HCEC 1CT (cell line): ENCODE measurements around the gene LGALS3.

Source experiments
- DNase-seq: peaks from one replicate; pipeline ENCODE4 v3.0.0-alpha.2; 2017

Gene LGALS3

GRCh38 chr14:55131370-55132137 is 2.5 kb downstream of the LGALS3 start:
- no peak for DNase-seq

GRCh38 chr14:55133416-55133815 is 4.4 kb downstream of the LGALS3 start:
- DNase-seq, result no peak

- DNase-seq, result peak; percentile 63
Observed at GRCh38 chr14:55136241-55136640, 7.2 kb downstream of the LGALS3 start.

DNA sequence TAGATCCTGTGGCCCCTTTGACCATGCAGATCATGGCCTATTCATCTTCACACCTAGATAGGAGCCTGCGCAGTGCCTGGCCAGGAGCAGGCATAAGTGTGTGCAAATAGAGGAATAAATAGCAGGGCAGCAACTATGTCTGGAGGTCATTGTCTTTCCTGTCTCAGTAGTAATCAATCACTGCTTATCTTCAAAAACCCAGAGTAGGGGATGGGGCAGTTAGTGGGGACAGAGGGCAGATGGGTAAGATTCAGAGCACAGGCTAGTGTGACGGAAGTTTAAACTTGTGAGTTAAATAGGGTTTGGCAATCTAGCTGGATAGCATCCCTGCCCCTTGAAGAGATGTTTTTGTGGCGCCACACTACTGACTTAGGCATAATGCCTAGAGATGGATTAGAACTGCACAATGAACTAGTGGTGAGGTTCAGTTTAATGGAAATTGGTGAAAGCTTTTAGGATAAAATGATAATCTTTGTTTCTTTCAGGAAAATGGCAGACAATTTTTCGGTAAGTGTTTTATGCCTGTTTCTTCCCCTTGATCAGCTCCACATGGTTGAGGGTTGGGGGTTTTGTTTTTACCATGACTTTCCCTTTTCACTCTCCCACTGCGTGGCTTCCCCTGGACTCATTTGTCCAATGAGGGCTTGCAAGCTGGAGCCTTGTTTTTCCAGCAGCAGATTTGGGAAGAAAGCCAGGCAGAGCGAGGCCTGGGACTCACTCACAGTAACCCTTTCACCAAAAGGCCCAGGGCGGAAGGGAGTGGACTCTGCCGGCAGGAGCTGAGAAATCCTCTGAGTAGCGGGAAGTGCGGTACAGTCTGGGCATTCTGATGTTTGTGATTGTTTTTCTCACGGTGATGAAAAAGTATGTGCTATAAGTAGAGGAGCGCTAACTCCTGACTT is 8.1 kb downstream of the LGALS3 start:
- DNase-seq, result no peak

DNA sequence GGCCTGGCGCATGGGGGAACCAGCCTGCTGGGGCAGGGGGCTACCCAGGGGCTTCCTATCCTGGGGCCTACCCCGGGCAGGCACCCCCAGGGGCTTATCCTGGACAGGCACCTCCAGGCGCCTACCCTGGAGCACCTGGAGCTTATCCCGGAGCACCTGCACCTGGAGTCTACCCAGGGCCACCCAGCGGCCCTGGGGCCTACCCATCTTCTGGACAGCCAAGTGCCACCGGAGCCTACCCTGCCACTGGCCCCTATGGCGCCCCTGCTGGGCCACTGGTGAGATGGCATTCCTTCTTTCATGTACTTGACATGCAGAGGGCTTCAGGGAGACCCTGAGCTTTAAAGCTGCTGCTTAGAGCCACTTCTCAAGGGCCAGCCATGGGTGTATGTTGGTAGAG is 9.0 kb downstream of the LGALS3 start:
- no peak for DNase-seq

DNA sequence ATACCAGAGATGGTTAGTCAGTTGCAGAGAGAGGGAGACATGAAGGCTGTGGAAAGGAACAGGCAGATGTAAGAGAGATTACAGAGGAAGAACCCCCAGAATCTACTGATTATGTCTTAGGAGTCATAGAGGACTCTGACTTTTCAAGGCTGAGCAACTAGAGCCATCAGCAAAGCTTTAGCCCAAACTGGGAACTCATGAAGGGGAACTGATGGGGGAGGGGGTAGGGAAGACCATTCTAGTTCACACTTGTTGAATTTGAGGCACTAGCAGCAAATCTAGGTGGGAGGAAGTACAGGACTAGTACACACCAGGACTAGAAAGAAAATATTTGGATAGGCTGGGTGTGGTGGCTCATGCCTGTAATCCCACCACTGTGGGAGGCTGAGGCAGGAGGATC is 10.1 kb downstream of the LGALS3 start:
- DNase-seq, result no peak

DNA sequence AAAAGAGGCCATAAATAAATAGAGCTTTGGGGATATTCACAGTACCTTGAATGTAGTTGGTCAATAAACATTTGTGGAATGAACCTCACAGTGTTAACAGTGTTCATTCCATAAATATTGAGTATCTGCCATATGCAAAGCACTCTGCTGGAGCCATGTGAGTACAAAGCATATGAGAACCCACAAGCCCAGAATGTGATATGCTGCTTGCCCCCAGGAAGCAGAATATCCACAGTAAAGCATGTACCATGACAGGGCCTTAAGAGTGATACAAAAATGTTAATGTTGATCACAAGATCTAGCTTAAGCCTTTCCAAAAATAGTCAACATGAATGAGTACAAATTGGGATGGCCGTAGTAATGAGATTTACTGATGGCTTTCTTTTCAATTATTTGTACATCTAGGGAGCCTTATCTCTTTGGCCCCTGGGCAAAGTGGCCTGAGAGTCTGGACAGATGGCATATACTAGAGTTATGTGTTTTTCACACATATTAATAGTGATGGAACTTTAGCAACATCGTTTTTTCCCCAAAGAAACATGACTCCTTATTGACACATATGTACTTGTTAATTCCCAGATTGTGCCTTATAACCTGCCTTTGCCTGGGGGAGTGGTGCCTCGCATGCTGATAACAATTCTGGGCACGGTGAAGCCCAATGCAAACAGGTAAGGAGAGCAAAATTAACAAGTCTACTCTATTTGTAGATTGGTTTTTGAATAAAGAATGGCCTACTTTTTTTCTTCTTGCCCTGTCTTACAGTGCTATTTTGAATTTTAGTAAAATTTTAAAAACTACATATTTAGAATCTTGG is 10.9 kb downstream of the LGALS3 start:
- no peak for DNase-seq

DNA sequence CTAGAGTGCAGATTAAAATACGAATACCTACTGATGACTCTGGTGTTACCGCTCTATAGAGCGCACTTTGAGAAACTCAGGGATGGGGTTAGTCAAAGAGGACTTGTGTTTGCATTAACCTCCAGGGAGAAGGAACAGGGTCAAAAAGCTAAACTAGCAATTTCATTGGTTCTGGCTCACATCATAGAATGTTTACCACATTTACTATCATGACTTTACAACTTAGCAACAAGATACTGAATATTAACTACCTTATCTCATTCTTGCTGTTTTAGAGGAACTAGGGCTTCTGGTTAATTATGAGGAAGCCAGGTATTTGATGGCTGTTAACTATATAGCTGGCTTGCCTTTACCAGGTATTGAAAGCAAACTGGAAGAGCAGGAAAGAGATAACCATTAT is 12.8 kb downstream of the LGALS3 start:
- no peak for DNase-seq

- no peak for DNase-seq
Observed at GRCh38 chr14:55142466-55142865, 13.4 kb downstream of the LGALS3 start.

- no peak for DNase-seq
Observed at GRCh38 chr14:55146425-55146824, 17.4 kb downstream of the LGALS3 start.

DNA sequence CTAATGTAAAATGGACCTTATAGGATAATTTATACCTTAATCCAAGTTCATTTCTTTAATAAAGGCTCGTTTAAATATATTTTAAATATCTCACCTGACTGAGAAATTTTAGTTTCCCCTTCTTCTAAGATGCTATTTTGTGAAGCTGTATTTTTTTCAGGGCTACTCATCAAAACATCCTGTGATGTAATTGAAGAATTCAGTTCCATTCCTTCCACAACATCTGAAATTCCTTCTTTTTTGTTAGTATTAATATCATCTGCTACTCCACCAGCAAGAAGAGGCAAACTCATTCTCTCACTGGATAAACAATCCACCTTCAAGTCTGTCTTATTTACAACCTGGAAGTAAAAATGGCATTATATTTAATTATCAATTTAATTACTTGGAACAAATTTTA is 22.5 kb downstream of the LGALS3 start:
- peak; percentile 27 for DNase-seq

DNA sequence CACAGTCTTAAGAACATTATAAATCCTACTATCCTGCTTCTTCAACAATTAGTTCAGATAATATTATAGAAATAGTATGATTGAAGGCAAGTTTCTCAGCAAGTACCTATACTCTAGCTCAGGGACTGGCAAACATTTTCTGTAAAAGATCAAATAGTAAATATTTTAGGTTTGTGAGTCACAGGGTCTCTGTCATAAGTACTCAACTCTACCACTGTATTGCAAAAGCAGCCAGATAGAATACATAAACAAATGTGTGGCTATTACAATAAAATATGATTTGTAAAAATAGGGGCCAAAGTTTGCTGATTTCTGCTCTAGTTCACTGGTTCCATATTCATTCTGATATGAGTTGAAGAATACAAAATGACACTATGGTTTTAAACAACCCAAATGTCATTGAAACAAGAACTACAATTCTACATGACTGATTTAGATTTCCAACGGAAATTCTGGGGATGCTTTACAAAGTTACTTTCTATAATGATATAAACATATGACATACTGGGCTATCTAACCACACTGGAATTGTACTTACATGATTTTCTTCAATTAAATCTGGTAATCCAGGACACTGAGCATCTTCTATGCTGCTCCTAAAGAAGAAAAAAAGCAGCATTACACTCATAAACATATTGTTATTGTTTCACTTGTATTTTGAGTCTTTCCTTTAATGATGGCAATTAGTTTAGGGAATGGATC is 23.2 kb downstream of the LGALS3 start:
- peak; percentile 85 for DNase-seq

DNA sequence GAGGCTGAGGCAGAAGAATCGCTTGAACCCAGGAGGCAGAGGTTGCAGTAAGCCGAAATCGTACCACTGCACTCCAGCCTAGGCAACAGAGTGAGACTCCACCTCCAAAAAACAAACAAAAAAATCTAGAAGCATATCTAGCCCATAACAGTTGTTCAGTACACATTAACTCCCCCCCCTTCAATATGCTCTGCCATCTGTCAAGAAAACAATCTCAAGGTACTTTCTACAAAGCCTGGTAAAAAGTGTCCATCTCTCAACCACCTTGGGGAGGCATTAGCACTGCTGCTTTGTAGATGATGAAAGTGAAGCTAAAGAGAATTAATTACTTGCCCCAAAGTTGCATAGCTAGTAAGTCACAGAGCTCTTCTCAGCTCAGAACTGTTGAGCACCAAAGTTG is 24.9 kb downstream of the LGALS3 start:
- no peak for DNase-seq

DNA sequence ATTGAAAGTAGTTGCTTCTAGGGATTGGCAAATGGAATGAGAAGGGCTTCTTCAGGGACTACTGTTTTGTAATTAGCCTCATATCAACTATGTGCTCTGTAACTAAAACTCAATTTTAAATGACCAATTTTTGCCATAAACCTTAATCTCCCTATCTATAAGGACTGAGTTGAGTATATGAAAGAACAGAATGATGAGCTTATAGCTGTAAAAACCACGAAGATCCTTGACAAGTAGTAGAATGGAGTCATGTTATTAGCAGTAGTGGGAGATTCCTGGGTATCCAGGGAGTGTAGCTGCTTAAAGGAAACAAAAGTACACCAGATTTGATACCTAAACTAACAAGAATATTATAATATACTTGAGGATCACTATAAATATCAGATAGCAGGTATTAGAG is 28.0 kb downstream of the LGALS3 start:
- no peak for DNase-seq

DNA sequence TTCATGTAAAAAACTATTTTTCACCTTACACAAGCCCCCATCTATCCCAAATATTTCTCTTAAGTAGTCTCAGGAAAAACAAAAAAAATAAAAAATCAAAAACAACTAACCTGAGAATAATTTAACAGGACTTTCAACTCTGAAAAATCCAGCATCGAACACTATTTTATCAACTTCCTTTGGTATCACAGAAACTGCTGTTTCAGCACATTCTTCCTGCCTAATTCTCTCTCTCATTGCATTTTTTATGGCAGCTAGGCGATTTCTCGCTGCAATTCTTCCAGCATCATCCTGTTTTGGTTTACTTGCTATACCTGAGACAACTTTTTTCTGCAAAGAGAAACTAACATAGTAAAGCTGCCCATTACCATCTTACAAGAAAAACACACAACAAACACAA is 29.4 kb downstream of the LGALS3 start:
- DNase-seq, result no peak

- DNase-seq, result peak; percentile 43
Observed at GRCh38 chr14:55160989-55161388, 31.9 kb downstream of the LGALS3 start.

- no peak for DNase-seq
Observed at GRCh38 chr14:55170526-55170925, 41.5 kb downstream of the LGALS3 start.

DNA sequence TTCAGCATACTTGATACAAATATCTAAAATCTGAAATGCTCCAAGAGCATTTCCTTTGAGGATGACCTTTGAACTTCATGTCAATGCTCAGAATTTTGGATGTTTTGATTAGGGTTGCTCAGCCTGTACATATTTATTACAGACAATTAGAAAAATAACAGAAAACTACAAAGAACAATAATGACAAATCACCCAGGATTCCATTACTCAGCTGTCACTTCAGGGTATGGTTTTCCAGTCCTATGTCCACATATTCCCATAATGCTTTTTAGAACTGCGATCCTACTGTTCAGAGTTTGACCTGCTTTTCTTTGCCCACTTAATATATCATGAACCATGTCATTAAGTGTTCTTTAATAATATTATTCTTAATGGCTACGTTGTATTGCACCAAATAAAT is 51.0 kb downstream of the LGALS3 start:
- DNase-seq, result no peak

GRCh38 chr14:55180434-55180833 is 51.4 kb downstream of the LGALS3 start:
- no peak for DNase-seq

DNA sequence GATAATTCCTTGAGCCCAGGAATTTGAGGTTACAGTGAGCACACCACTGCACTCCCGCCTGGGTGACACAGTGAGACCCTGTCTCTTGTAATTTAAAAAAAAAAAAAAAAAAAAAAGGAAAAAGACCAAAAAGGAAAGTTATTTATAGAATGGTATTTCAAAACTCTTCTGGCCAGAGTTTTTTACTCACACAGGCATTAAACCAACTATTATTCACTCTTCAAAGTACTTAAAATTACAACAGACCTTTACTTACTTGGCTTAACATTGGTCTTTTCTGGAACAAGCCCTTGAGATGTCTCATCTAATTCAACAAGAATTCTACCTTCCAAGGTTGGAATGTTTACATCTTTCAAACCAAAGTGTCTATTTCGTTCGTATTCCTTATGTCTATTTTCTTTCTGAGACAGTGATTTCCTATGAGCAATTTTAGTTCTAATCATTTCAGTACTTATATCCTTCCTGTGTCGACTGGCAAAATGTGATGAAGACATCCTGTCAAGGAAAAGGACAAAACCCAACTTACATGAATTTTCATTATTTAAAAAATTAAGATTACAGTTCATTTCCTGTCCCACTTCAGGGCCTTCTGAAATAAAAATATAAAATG is 59.7 kb downstream of the LGALS3 start:
- DNase-seq, result peak; percentile 11

DNA sequence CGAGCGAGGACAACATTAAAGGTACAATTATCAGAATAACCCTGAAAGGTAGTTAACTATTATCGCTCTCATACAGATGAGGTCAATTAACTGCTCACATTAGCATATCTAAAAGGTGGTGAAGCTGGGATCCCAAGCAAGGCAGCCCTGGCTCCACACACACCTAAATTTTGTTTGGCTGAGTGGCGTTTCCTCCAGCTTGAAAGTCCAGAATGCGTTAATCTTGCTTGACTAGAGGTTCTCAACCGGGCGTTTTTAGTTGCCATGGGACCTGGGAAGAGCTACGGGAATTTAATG is 61.8 kb downstream of the LGALS3 start:
- DNase-seq, result no peak
